ENCODE measurements around the gene PALLD.
"Not testable (repeated sequence)": the region's sequence is repeated elsewhere in the genome, so short reads cannot be mapped to it uniquely, and the experiment has no call there.

Gene PALLD

GRCh38 chr4:168496834-168497233 lies at the start of gene PALLD:
Gene PALLD (plus strand): TSS chr4:168497052.
- no peak for DNase-seq

GRCh38 chr4:168449063-168449462 lies 47.8 kb upstream of the PALLD start:
- DNase-seq = not testable (repeated sequence)

GRCh38 chr4:168449719-168450452 lies 47.0 kb upstream of the PALLD start:
- no peak for DNase-seq

- DNase-seq = no peak
These were observed 45.5 kb upstream of the PALLD start for GRCh38 chr4:168451331-168451730.

GRCh38 chr4:168451744-168452390 lies 45.0 kb upstream of the PALLD start:
- DNase-seq = no peak

- DNase-seq = no peak
These were observed 43.7 kb upstream of the PALLD start for GRCh38 chr4:168453146-168453545.

GRCh38 chr4:168458256-168458655 lies 38.6 kb upstream of the PALLD start:
- DNase-seq = not testable (repeated sequence)

GRCh38 chr4:168461821-168462220 lies 35.0 kb upstream of the PALLD start:
- DNase-seq = no peak

GRCh38 chr4:168472920-168473319 lies 23.9 kb upstream of the PALLD start:
- DNase-seq = no peak

GRCh38 chr4:168474660-168475320 lies 22.1 kb upstream of the PALLD start:
- no peak for DNase-seq

GRCh38 chr4:168475745-168476144 lies 21.1 kb upstream of the PALLD start:
- no peak for DNase-seq

GRCh38 chr4:168478868-168479267 lies 18.0 kb upstream of the PALLD start:
- no peak for DNase-seq

- no peak for DNase-seq
These were observed 15.8 kb upstream of the PALLD start for GRCh38 chr4:168480931-168481611.

GRCh38 chr4:168483811-168484210 lies 13.0 kb upstream of the PALLD start:
- no peak for DNase-seq

- no peak for DNase-seq
These were observed 12.2 kb upstream of the PALLD start for GRCh38 chr4:168484626-168485025.

- no peak for DNase-seq
These were observed 11.5 kb upstream of the PALLD start for GRCh38 chr4:168485156-168485910.

- no peak for DNase-seq
These were observed 10.0 kb upstream of the PALLD start for GRCh38 chr4:168486912-168487281.

GRCh38 chr4:168487282-168488035 lies 9.4 kb upstream of the PALLD start:
- DNase-seq = no peak

- no peak for DNase-seq
These were observed 8.0 kb upstream of the PALLD start for GRCh38 chr4:168488869-168489274.

GRCh38 chr4:168489616-168490015 lies 7.2 kb upstream of the PALLD start:
- no peak for DNase-seq

- DNase-seq = no peak
These were observed 6.1 kb upstream of the PALLD start for GRCh38 chr4:168490711-168491110.

GRCh38 chr4:168491563-168491962 lies 5.3 kb upstream of the PALLD start:
- DNase-seq = no peak
